ENCODE measurements around the gene BICRAL. TPM values are rescaled to one million over a fixed set of nuclear protein-coding genes. Genes with fewer than 3 reads are reported as not detected.
"Not testable (repeated sequence)": the region's sequence is repeated elsewhere in the genome, so short reads cannot be mapped to it uniquely, and the experiment has no call there.

The BICRAL gene
- total RNA-seq, 1 donor: 9.4 TPM

DNA sequence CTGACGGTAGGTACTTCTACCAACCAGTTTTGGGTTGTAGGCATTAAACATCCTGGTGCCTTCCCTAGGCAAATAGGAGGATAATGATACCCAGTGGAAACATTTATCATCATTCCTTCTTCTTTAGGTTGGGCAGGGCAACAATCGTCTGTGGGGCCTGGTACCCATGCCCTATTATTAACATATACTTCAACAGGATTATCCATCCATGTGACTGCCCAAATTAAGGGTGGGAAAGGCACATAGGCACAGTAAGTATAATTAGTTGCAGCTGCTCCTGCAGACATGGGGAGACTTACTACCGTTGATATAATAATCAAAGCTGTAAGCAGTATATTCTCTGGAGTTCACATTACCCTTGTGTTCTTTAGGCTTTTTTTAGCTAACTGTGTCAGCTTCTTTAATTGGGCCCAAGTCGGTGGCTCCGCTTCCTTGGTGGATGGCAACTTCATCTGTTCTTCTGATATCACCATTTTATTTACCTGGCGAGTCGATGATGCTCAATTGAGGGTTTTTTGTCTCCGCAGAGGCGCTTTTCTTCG lies 114.4 kb downstream of the BICRAL start:
- Histone ChIP-seq H3K36me3 (ENCODE audit: insufficient read depth, low read length) (no peaks in the 10 kb centered on the region), H3K79me2 (ENCODE audit: insufficient read depth, low read length) (no peaks in the 10 kb centered on the region), H3K27ac (ENCODE audit: low read depth, low read length) (no peak overlapping the region), H3K27me3 (ENCODE audit: insufficient read depth, low read length) (no peaks in the 10 kb centered on the region), H3K9me3 (ENCODE audit: low read depth, low read length) (no peaks in the 10 kb centered on the region), H3K4me1 (ENCODE audit: insufficient read depth, low read length) (peaks cover under 1% of the 10 kb centered on the region), H3K4me3 (ENCODE audit: insufficient read depth, low read length) (no peak overlapping the region), H2AFZ (ENCODE audit: low read length) (peak overlapping the region; percentile 20), H4K20me1 (ENCODE audit: insufficient read depth, low read length) (no peaks in the 10 kb centered on the region), H3K4me2 (ENCODE audit: insufficient read depth, low read length) (no peak overlapping the region)
- DNase-seq (ENCODE audit: insufficient read length, low spot score, missing footprints): no peak
- TF ChIP-seq, protein P1, sequence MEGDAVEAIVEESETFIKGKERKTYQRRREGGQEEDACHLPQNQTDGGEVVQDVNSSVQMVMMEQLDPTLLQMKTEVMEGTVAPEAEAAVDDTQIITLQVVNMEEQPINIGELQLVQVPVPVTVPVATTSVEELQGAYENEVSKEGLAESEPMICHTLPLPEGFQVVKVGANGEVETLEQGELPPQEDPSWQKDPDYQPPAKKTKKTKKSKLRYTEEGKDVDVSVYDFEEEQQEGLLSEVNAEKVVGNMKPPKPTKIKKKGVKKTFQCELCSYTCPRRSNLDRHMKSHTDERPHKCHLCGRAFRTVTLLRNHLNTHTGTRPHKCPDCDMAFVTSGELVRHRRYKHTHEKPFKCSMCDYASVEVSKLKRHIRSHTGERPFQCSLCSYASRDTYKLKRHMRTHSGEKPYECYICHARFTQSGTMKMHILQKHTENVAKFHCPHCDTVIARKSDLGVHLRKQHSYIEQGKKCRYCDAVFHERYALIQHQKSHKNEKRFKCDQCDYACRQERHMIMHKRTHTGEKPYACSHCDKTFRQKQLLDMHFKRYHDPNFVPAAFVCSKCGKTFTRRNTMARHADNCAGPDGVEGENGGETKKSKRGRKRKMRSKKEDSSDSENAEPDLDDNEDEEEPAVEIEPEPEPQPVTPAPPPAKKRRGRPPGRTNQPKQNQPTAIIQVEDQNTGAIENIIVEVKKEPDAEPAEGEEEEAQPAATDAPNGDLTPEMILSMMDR (IDR thresholded peaks at IDR 0.05; ENCODE audit: extremely low read depth, low read depth, low read length): no peak

DNA sequence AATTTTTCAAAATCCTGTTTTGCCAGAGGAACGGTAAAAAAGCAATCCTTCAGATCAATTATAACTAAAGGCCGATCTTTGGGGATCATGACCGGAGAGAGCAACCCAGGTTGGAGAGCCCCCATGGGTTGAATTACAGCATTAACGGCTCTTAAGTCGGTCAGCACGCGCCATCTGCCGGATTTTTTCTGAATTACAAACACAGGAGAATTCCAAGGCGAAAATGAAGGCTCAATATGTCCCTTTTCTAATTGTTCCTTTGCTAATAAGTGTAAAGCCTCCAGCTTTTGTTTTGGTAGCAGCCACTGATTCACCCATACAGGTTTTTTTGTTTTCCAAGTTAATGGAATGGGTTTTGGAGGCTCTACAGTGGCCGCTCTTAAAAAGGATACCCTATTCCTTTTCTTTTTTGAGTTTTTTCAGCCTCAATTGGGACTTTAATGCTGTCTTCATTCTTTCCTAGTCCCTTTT lies 117.1 kb downstream of the BICRAL start:
- TF ChIP-seq, protein P1 (IDR thresholded peaks at IDR 0.05; ENCODE audit: extremely low read depth, low read depth, low read length): peak; percentile 71
- Histone ChIP-seq H3K36me3 (ENCODE audit: insufficient read depth, low read length) (no peaks in the 10 kb centered on the region), H2AFZ (ENCODE audit: low read length) (peak overlapping the region; percentile 0), H3K4me1 (ENCODE audit: insufficient read depth, low read length) (peaks cover 5% of the 10 kb centered on the region), H3K79me2 (ENCODE audit: insufficient read depth, low read length) (no peaks in the 10 kb centered on the region), H3K9me3 (ENCODE audit: low read depth, low read length) (no peaks in the 10 kb centered on the region), H4K20me1 (ENCODE audit: insufficient read depth, low read length) (no peaks in the 10 kb centered on the region), H3K27ac (ENCODE audit: low read depth, low read length) (no peak overlapping the region), H3K4me3 (ENCODE audit: insufficient read depth, low read length) (no peak overlapping the region), H3K27me3 (ENCODE audit: insufficient read depth, low read length) (no peaks in the 10 kb centered on the region), H3K4me2 (ENCODE audit: insufficient read depth, low read length) (peak overlapping the region; percentile 38)
- DNase-seq (ENCODE audit: insufficient read length, low spot score, missing footprints): no peak

DNA sequence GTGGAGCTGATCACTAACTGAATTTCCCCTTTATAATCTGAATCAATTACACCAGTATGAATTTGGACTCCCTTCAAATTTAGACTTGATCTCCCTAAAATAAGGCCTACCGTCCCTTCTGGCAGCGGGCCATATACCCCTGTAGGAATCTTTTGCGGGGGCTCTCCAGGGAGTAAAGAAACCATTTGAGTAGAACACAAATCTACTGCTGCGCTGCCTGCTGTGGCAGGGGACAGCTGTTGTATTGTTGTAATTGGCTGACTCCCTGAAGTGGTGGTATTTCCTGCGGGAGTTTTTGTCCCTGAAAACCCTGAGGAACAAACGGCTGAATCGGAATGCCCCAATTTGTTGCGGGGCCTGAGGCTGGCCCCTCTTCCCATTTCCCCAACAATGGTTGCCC lies 118.0 kb downstream of the BICRAL start:
- no peak for DNase-seq (ENCODE audit: insufficient read length, low spot score, missing footprints)
- H3K79me2 ChIP-seq (ENCODE audit: insufficient read depth, low read length): no peaks in the 10 kb centered on the region
- H3K4me2 ChIP-seq (ENCODE audit: insufficient read depth, low read length): no peak overlapping the region
- H2AFZ ChIP-seq (ENCODE audit: low read length): no peak overlapping the region
- no peaks in the 10 kb centered on the region for H3K27me3 ChIP-seq (ENCODE audit: insufficient read depth, low read length)
- H4K20me1 ChIP-seq (ENCODE audit: insufficient read depth, low read length): no peaks in the 10 kb centered on the region
- no peak overlapping the region for H3K4me3 ChIP-seq (ENCODE audit: insufficient read depth, low read length)
- peaks cover 5% of the 10 kb centered on the region for H3K4me1 ChIP-seq (ENCODE audit: insufficient read depth, low read length)
- H3K9me3 ChIP-seq (ENCODE audit: low read depth, low read length): no peaks in the 10 kb centered on the region
- no peaks in the 10 kb centered on the region for H3K36me3 ChIP-seq (ENCODE audit: insufficient read depth, low read length)
- TF ChIP-seq, protein P1 (IDR thresholded peaks at IDR 0.05; ENCODE audit: extremely low read depth, low read depth, low read length): no peak
- no peak overlapping the region for H3K27ac ChIP-seq (ENCODE audit: low read depth, low read length)

DNA sequence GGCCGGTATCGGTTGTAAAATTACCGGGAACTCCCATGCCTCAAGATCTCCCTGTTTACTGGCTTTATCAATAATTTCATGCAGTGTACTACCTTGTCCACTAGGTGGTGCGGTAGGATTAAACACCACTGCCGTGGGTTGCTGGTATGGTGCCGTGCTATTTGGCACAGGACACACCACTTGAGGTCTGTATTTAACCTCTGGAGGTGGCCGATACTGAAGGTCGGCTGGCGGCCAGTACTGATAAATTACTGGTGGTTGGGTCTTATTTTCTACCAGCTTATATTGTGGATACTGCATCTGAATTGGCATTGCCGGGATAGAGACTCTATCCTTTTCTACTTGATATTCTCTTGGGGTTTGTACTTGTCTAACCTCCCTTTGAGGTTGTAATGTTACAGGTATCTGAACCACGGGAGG lies 119.7 kb downstream of the BICRAL start:
- H3K4me3 ChIP-seq (ENCODE audit: insufficient read depth, low read length): no peak overlapping the region
- peaks cover 5% of the 10 kb centered on the region for H3K4me1 ChIP-seq (ENCODE audit: insufficient read depth, low read length)
- H3K27me3 ChIP-seq (ENCODE audit: insufficient read depth, low read length): no peaks in the 10 kb centered on the region
- H3K36me3 ChIP-seq (ENCODE audit: insufficient read depth, low read length): no peaks in the 10 kb centered on the region
- no peaks in the 10 kb centered on the region for H4K20me1 ChIP-seq (ENCODE audit: insufficient read depth, low read length)
- H3K27ac ChIP-seq (ENCODE audit: low read depth, low read length): no peak overlapping the region
- TF ChIP-seq, protein P1 (IDR thresholded peaks at IDR 0.05; ENCODE audit: extremely low read depth, low read depth, low read length): peak; percentile 79
- no peaks in the 10 kb centered on the region for H3K9me3 ChIP-seq (ENCODE audit: low read depth, low read length)
- DNase-seq (ENCODE audit: insufficient read length, low spot score, missing footprints): peak; percentile 81
- H3K79me2 ChIP-seq (ENCODE audit: insufficient read depth, low read length): no peaks in the 10 kb centered on the region
- H2AFZ ChIP-seq (ENCODE audit: low read length): peak overlapping the region; percentile 53
- H3K4me2 ChIP-seq (ENCODE audit: insufficient read depth, low read length): peak overlapping the region; percentile 62

DNA sequence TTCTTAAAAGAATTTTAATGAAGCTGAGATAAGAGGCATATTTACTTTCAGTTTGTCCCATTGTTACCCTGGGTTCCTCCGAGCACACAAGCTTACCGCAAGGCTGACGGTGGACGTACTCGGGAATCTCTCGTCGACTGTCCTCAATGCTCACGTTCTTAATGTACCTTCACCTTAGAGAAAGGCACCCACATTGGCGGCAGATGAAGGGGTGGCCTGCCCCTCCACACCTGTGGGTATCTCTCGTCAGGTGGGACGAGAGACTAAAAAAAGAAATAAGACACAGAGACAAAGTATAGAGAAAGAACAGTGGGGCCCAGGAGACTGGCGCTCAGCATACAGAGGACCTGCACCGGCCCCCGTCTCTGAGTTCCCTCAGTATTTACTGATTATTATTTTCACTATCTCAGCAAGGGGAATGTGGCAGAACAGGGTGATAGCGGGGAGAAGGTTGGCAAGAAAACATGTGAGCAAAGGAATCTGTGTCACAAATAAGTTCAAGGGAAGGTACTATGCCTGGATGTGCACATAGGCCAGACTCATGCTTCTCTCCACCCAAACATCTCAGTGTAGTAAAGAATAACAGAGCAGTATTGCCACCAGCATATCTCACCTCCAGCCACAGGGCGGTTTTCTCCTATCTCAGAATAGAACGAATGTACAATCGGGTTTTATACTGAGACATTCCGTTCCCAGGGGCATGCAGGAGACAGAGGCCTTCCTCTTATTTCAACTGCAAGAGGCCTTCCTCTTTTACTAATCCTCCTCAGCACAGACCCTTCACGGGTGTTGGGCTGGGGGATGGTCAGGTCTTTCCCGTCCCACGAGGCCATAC lies 120.8 kb downstream of the BICRAL start:
- not testable (repeated sequence) for H3K4me2 ChIP-seq (ENCODE audit: insufficient read depth, low read length); H3K27me3 ChIP-seq (ENCODE audit: insufficient read depth, low read length); H3K79me2 ChIP-seq (ENCODE audit: insufficient read depth, low read length); H3K9me3 ChIP-seq (ENCODE audit: low read depth, low read length); H2AFZ ChIP-seq (ENCODE audit: low read length); H3K36me3 ChIP-seq (ENCODE audit: insufficient read depth, low read length); H3K27ac ChIP-seq (ENCODE audit: low read depth, low read length); H4K20me1 ChIP-seq (ENCODE audit: insufficient read depth, low read length); DNase-seq (ENCODE audit: insufficient read length, low spot score, missing footprints); H3K4me3 ChIP-seq (ENCODE audit: insufficient read depth, low read length); H3K4me1 ChIP-seq (ENCODE audit: insufficient read depth, low read length)
